Coronary artery (tissue), 2 donors: ENCODE results near the gene ANKRD23.

ENCODE experiments used
- DNase-seq: peaks from one replicate; pipeline ENCODE4 v3.0.0-alpha.2; 2017; ENCODE audit warnings: low spot score
- H3K27ac ChIP-seq, 2 donors: fragments of 200-600 bp; sonication (generic); one replicate each; pipeline ENCODE4 v1.5.1; 2016 to 2019
- H3K4me3 ChIP-seq: fragments of 200-600 bp; sonication (generic); 2 replicates; pipeline ENCODE4 v1.5.1; 2016; ENCODE audit warnings: mild to moderate bottlenecking, moderate library complexity
- TF ChIP-seq, protein P1 (sequence below): fragments of 200-600 bp; sonication (generic); IDR thresholded peaks from one replicate; pipeline ENCODE4 v1.5.1; 2019; ENCODE audit warnings: antibody characterized with exemption

ANKRD23 gene

DNA sequence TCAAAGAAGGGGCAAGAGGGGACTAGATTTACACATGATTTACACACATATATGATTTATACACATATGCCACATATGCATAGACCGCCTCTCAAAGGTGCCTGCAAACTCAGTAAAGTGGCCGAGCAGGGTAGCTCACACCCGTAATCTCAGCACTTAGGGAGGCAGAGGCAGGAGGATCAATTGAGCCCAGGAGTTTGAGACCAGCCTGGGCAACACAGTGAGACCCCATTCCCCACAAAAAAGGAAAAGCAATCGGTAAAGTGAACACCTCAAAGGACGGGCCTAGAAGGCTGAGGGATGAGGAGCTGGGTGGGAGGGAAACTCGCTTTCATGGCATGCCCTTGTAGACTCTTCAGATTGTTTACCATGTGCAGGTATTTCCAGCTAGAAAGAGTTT, 8.8 kb upstream of the ANKRD23 start:
- H3K27ac ChIP-seq = no peak overlapping the region
- DNase-seq = no peak
- H3K4me3 ChIP-seq = no peak overlapping the region
- TF ChIP-seq, protein P1, sequence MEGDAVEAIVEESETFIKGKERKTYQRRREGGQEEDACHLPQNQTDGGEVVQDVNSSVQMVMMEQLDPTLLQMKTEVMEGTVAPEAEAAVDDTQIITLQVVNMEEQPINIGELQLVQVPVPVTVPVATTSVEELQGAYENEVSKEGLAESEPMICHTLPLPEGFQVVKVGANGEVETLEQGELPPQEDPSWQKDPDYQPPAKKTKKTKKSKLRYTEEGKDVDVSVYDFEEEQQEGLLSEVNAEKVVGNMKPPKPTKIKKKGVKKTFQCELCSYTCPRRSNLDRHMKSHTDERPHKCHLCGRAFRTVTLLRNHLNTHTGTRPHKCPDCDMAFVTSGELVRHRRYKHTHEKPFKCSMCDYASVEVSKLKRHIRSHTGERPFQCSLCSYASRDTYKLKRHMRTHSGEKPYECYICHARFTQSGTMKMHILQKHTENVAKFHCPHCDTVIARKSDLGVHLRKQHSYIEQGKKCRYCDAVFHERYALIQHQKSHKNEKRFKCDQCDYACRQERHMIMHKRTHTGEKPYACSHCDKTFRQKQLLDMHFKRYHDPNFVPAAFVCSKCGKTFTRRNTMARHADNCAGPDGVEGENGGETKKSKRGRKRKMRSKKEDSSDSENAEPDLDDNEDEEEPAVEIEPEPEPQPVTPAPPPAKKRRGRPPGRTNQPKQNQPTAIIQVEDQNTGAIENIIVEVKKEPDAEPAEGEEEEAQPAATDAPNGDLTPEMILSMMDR = no peak

DNA sequence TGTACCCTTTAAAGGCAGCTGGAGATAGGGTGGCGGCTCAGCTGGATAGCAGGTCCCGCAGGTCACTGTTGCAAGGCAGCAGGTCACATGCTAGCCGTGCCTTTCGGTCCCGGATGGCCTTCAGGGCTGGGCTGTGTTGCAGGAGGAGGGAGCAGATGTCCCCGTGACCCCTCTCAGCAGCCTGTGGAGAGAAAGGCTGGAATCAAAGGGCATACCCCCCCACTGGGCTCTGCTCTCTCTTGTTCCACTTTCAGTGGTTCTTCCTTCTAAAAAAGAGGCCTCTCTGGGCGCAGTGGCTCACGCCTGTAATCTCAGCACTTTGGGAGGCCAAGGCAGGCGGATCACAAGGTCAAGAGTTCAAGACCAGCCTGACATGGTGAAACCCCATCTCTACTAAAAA, 4.4 kb upstream of the ANKRD23 start:
- DNase-seq = peak; percentile 62
- Histone ChIP-seq H3K27ac (no peak overlapping the region), H3K4me3 (no peak overlapping the region)
- TF ChIP-seq, protein P1 = no peak

DNA sequence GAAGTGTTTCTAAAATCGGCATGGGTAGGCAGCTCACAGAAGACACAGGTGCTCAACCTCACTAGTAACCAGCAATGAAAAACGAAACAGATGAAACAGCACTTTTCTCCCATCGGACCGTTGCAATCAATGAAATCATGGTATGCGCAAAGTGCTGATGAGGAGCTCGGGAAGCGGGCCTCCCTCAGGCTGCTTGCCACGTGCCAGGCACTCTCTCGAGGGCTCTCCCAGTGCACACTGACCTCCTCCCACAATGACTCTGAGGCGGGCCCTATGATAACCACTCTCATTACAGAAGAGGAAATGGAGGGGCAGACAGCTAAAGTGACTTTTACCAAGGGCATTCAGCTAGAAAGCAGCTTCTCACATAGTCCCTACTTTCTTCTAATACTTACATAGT, 3.8 kb upstream of the ANKRD23 start:
- DNase-seq = no peak
- TF ChIP-seq, protein P1 = no peak
- Histone ChIP-seq H3K27ac (no peak overlapping the region), H3K4me3 (no peak overlapping the region)

DNA sequence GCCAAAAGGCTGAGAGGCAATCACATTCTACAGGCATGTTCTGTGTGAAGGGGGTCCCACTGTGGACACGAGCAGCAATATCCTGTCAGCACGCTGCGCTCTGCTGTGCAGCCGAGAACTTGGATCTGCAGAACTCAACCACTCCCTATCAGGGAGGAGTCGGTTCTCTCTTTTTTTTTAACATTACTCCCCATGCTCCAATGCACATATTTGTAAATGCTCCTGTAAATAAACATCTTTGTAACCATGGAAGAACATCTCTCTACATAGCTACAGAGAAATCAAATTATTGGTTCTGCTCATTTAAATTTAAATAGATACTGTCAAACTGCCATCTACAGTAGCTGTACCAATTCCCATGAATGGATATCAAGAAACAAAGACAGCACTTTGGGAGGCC, 3.0 kb upstream of the ANKRD23 start:
- TF ChIP-seq, protein P1 = no peak
- DNase-seq = no peak
- H3K4me3 ChIP-seq = no peak overlapping the region
- no peak overlapping the region for H3K27ac ChIP-seq

DNA sequence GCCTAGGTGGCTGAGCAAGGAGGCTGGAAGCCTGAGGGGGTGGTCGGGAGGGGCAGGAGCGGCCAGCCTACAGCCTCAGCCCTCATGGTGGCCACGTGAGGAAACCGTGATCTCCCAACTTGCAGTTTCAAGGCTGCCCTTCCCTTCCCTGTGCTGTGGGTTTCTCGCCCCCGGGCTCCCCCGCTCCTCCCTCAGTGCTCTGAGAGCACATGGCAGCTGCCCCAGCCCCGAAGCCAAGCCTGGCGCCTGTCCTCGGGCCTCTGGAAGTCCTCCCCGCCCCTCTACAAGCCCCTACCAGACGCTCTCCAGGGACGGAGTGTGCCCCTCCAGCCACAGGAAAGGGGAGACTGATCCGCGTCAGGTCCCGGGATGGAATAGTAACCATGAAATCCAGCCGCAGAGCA, 586 bp upstream of the ANKRD23 start:
- peak; percentile 45 for DNase-seq
- Histone ChIP-seq H3K27ac (no peak overlapping the region), H3K4me3 (no peak overlapping the region)
- TF ChIP-seq, protein P1 = no peak

DNA sequence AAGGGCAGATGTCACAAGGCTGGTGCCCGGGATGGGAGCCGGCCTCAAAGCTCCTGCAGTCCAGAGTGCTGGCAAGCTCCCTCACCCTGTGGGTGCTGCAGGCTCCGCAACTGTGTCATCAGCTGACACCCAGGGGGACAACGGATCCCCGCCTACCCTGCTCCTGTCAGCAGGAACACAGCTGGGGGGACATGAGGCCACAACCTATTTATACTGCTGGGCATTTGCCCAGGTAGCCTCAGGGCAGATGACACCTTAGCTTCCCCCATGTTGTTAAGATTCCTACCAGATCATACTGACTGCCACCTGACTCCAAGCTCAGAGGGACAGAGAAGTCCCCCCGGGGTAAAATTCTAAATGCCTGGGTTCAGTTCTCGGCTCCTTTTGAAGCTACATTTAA, 1.2 kb downstream of the ANKRD23 start:
- no peak overlapping the region for H3K4me3 ChIP-seq
- no peak overlapping the region for H3K27ac ChIP-seq
- TF ChIP-seq, protein P1 = no peak
- DNase-seq = no peak

DNA sequence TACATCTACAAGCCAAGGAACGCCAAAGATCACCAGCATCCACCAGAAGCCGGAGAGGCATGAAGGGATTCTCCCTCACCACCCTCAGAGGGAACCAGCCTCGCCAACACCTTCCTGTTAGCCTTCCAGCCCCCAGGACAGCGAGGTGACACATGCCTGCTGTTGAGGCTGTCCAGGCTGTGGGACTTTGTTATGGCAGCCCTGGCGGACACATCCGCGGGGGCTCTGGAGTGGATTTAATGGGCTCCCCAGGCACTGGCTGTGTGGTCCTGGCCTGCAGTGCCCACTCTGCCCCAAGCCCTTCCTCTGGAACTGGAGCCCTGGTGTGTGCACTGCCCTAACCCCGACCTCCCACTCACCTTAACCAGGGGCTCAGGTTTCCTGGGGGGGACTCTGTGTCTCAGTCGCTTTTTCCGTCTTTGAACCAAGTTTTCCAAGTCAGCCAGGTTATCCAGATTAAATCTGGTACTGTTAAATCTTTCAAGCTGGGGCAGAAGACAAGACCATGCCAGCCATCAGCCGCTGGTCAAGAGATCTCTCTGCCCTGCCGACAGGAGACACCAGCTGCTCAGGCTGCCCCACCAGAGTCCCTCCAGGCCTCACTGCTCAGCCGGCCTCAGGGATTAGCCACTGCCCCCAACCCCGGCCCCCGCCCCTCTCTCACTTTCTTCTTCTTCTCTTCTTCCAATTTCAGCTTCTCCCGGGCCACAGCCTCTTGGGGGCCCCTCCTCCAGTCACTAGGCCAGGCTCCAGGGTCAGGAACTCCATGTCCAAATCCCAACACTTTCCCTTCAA, 1.9 kb downstream of the ANKRD23 start:
- no peak overlapping the region for H3K4me3 ChIP-seq
- no peak overlapping the region for H3K27ac ChIP-seq
- DNase-seq = no peak
- TF ChIP-seq, protein P1 = no peak
